NCI-H2227 (cell line): ENCODE results near the gene HCRTR1.

ENCODE experiments used
- DNase-seq: peaks from one replicate; lab custom pipeline; 2025; ENCODE audit not compliant: unreplicated experiment; lab: John Stamatoyannopoulos, UW

Gene HCRTR1

DNA sequence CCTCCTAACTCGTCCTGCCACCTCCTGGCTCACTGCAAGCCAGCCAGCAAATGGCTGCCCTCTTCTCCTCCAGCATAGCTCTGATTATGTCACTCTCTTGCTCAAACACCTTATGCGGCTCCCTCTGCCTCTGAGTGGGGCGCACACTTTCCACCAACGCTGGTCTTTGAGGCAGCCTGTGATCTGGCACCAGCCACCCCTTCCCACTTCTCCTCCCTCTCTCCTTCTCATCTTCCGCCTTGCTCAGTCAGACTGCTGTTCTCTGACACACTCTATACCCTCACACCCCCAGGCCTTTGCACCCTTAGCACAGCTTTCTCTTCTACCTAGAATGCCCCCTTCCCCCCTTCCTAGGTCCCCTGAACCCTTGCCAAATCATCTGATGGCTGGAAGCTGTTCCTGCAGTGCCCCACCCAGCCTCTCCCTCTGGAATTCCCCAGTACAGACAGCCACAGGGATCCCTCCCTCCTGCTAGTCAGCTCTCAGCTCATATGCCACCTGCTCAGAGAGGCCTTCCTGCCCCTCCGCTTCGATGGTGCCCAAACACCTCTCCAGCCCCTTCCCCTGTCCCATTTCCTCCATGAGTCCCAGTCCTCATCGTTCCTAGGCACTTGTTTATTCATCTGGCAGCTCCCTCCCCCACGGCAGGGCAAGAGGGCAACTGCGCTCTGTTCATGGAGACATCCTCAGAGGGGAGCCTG lies 48.9 kb downstream of the HCRTR1 start:
- no peak for DNase-seq

DNA sequence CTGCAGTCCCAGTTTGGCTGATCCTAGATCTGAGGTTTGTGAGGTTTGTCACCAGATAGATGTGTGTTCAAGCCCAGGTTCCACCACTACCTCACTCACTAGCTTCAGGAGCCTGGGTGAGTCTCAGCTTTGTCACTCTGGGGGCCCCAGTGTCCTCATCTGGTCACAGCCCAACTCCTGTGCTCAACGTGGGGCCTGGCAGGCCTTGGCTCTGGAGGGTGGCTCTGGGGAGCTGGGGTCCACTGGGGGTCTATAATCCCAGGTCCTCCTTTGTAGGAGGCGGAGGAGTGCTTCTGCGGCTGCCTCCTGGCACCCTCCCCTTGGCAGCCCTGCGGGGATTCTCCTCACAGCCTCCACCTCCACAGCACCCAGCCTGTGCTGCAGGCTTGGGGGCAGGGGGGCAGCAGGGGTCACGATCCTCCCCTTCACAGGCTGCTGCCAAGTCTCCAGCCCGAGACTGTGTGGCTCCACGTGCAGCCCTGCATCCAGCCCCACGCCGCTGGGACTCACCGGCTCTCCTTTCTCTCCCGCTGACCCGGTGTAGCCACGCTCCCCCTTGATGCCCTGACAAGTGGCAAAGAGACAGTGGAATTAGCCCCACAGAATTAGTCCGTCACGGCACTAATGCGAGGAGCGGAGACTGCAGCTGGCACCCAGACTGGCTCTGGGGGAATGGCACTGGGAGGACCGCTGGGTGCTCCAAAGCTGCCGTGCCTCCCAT lies 49.7 kb downstream of the HCRTR1 start:
- no peak for DNase-seq

DNA sequence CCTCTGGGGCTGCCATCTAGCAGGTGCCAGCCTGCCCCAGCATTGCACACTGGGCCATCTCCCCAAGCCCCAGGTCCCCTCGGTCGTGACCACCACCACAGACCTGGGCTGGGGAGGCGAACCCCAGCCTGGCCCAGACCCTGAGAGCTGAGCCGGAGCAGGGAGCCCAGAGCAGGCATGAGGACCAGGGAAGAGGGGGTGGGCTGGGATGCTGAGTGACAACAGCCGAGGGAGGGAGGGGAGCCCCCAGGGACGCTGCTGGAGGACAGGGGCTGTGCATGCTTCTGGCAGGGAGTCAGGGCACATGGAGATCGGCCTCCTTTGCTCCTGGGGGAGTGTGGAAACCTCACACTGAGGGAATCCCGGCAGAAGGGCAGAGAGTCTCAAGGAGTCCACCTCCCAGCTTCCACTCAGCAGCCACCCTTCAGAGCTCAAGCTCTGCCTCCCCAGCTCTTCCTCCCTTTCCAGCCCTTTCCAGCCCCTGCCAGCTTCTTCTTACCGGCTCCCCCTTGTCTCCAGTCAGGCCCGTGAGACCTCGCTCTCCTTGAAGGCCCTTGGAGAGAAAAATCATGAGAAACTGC lies 50.9 kb downstream of the HCRTR1 start:
- DNase-seq, result no peak

DNA sequence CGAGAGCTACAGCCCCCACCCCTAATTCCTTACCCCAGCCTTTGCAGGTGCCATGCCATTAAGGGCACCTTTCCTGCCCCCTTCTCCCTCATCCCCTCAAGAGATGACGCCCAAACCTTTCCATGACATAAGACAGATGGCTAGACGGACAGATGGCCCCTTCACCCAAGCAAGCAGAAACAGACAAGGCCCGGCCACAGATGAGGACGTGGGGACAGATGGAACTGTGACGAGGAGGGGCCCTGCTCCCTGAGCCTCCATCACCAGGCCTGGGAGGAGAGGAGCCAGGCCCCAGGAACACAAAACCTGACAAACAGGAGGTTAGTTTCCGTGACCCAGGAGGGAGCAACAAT lies 51.9 kb downstream of the HCRTR1 start:
- DNase-seq, result no peak

DNA sequence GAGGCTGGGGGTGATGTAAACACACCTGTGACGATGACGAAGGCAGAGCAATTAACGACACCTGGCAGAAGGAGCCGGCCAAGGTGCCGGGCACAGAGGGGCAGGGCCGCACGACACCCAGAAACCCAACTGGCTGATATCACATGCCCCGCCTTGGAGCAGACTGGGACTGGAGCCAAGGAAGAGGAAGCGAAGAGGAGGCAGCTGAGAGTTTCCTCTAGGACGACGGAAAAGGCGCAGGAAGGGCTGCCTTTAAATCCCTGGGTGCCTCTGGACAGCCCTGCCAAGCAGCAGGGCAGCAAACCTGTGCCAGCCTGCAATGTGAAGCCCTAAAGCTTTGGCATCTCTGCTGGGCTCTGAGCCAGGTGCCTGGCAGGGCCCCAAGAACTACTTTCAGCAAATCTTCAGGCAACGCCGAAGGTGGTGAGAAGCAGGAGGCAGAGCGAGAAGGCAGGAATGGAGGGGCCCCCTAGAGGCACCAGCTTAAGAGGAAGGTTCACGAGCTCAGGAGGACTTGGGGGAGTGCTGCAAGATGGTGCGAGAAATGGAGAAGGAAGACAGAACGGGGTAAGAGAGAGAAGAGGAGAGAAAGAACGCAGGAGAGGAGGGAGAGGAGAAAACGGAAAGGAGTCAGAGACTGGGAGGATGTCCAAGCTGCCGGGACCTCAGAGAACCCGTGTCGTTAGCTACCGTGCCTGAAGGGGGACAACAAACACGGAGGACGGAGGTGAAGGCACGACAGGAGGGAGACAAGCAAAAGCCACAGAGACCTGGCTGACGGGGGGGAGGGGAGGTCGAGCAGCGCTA lies 52.5 kb downstream of the HCRTR1 start:
- DNase-seq, result no peak

DNA sequence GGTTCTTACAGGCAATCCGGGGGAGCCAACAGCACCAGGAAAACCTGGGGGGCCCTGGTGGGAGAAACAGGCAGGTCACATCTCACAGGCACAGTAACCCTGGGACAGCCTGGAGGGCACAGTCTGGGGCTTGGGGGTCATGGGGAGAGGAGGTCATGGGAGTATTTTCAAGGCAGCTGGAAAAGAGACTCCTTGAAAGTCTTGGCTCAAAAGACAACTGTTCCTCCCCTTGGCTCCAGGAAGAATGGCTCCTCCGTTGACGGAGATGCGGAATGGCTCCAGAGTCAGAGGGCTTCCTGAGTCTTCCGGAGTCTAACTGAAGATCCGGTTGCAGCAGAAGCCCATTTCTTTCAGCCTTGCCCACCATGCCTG lies 53.1 kb downstream of the HCRTR1 start:
- DNase-seq, result no peak

DNA sequence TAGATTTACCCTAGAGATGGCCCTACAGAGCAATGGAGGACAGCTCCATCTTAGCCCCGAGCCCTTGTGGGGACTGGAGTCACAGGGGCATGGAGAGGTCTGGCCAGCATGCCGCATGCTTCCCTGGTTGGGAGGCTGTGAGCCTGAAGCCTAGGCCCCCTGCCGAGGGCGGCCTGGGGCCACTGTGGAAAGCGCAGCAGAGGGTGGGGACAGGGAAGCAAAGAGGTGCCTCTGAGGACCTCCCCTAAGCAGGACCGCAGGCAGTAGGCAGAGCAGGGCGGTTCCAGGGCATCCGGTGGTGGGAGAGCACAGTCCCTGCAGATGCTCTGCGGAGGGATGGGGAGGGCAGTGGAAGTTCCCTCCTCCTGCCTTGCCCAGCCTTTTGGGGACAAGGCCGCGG lies 53.7 kb downstream of the HCRTR1 start:
- no peak for DNase-seq

DNA sequence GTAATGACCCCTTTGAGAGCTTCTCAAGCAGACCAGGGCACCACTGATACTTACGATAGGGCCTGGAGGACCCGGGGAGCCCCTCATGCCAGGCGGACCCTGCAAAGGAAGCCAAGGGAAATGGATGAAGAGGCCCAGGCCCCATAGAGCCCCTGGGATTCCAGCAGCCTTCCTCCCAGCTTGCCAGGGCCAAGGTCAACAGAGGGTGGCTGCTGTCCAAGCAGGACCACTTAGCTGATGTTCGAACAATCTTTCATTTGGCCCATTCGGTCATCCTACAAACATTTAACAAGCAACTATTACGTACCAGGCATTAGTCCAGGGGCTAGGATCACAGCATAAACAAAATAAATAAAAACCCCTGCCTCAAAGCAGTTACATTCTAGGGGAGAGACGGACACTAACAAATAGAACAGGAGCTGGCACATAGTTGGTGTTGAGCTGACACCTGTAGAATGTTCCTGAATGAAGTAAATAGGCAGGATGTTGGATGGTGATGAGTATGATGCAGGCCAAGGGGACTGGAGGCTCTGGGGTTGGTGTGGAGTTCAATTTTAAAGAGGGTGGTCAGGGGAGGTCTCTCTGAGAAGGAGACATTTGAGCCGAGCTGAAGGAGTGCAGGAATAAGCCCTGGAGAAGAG lies 54.2 kb downstream of the HCRTR1 start:
- DNase-seq, result no peak

DNA sequence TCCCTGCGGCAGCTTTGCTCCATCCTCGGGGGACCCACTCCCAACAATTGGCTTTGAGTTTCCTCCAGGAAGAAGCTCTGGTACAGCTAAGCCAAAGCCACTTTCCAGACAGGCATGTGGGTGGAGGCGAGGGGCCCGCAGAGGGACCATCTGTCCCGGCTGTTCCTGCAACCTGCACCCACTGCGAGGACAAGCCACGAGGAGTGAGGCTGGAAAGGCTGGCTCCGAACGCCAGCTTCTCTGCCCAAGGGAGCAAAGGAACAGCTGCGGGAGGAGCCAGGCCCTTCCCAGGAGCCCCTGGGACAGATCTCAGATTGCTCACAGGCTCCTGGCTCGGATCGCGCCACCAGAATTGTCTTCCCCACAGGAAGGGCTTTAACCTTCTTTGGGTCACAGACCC lies 55.5 kb downstream of the HCRTR1 start:
- no peak for DNase-seq

DNA sequence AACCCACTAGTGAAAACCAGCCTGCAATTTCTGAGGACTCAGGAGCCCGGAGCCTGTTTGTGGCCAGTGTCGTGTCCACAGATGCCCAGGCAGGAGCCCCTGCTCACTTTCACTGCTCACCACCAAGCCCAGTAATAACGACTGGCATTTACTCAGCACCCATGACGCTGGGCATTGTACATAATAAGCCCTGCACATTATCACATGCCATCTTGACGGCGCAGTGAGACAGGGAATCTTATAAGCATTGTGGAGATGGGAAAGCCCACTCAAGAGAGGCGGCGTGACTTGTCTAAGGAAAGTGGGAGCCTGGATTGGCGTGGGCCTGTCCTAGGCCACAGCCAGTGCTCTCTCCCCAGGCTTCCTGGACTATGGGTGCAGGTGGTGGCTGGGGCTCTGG lies 55.9 kb downstream of the HCRTR1 start:
- DNase-seq, result no peak

DNA sequence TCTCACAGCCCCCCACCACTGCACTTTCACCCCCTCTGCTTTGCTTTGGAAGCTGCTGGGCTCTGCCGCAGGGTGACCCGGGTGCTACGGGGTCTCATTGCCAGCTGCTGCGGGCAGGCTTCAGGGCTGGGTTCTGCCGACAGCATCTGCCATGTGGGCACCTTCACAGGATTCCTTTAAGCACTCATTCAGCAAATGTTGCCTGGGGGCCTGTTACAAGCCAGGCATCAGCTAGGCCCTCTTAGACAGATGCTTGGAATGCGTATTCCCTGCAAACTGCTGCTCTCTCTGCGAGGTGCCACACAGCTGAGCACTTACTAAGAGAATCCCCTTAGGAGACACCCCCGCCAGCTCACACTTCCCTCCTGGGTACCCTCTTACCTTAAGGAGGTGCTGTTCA lies 57.1 kb downstream of the HCRTR1 start:
- no peak for DNase-seq

DNA sequence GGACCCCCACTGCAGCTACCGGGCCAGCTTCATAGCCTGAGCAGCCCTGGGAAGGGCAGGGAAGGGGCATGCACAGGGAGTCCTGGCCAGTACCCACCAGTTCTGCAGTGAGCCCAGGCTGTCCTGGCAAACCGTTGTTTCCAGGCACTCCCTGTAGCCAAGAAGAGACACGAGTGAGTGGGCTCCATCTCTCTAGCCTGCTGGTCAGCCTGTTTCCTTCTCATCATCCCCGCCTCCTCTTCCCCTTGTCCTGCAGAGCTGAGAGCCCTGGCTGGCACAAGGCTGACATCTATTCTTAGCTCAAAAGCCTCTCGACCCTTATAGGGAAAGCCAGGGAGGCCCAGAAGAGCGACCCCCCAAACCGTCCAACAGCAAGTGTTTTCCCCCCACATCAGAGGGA lies 57.7 kb downstream of the HCRTR1 start:
- DNase-seq, result no peak

DNA sequence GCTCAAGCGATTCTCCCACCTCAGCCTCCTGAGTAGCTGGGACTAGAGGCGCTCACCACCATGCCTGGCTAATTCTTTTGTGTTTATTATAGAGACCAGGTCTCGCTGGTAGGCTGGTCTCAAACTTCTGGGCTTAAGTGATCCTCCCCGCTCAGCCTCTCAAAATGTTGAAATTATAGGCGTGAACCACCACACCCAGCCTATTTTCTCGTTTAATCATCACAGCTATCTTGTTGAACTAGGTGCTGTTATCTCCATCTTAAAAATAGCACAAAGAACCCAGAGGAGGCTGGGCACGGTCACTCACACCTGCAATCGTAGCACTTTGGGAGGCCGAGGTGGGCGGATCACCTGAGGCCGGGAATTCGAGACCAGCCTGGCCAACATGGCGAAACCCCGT lies 58.3 kb downstream of the HCRTR1 start:
- DNase-seq, result peak; percentile 14
